ENCODE results near the gene GMFB. TPM values are rescaled to one million over a fixed set of nuclear protein-coding genes. Genes with fewer than 3 reads are reported as not detected.

The GMFB gene
- total RNA-seq, 2 donors from 2014 or later: 86.2 to 96.5 TPM

GRCh38 chr14:54440873-54441868, 47.6 kb downstream of the GMFB start, which contains the start of gene CNIH1:
Gene CNIH1, minus strand, starts transcription at chr14:54441374. Its CDS starts 47 bp downstream, at chr14:54441327.
- 3 to 25% methylated on average over 12 to 100 of the region's 100 CpGs for WGBS, 2 experiments (ENCODE audit: insufficient coverage in 1 of 2, insufficient read length in 1 of 2)
- Histone ChIP-seq H3K4me3 (ENCODE audit: low read length) (peak within 1 kb of the TSS; percentile 92), H3K36me3 (ENCODE audit: control insufficient read depth, insufficient read depth, low read length) (no peaks in the 10 kb centered on the region), H3K27me3 (ENCODE audit: control insufficient read depth, insufficient read depth, low read length, poor library complexity, severe bottlenecking) (no peaks in the 10 kb centered on the region), H3K27ac (ENCODE audit: low read depth, low read length) (peak within 1 kb of the TSS; percentile 98), H3K4me1 (ENCODE audit: control insufficient read depth, insufficient read depth, low read length) (no peaks in the 10 kb centered on the region), H3K9me3 (ENCODE audit: control insufficient read depth, low read length) (no peaks in the 10 kb centered on the region), H3K9ac (ENCODE audit: extremely low read depth, low read length, poor library complexity, severe bottlenecking) (peak within 1 kb of the TSS; percentile 59)
- peak; percentile 92 for TF ChIP-seq CTCF (conservative IDR thresholded peaks at IDR 0.05)
- Mint-ChIP-seq H3K4me1 (peaks cover 19% of the 10 kb centered on the region), H3K27me3 (ENCODE audit: insufficient read depth) (peaks cover 8% of the 10 kb centered on the region), H3K4me3 (peak within 1 kb of the TSS; percentile 86), H3K36me3 (ENCODE audit: low read depth) (peaks cover 6% of the 10 kb centered on the region), H3K9me3 (peaks cover 8% of the 10 kb centered on the region), H3K27ac (peak within 1 kb of the TSS; percentile 96)
- peak; percentile 97 for DNase-seq

GRCh38 chr14:54440476-54440872, 48.3 kb downstream of the GMFB start:
- Mint-ChIP-seq H3K27me3 (ENCODE audit: insufficient read depth) (peaks cover 8% of the 10 kb centered on the region), H3K27ac (peak overlapping the region; percentile 96), H3K36me3 (ENCODE audit: low read depth) (peaks cover 6% of the 10 kb centered on the region), H3K4me3 (peak overlapping the region; percentile 86), H3K9me3 (peaks cover 8% of the 10 kb centered on the region), H3K4me1 (peaks cover 25% of the 10 kb centered on the region)
- no peak for TF ChIP-seq CTCF (conservative IDR thresholded peaks at IDR 0.05)
- 0 to 8% methylated on average over 1 to 5 of the region's 5 CpGs for WGBS, 2 experiments (ENCODE audit: insufficient coverage in 1 of 2, insufficient read length in 1 of 2)
- no peaks in the 10 kb centered on the region for H3K9me3 ChIP-seq (ENCODE audit: control insufficient read depth, low read length)
- H3K36me3 ChIP-seq (ENCODE audit: control insufficient read depth, insufficient read depth, low read length): peaks cover 2% of the 10 kb centered on the region
- peak overlapping the region; percentile 59 for H3K9ac ChIP-seq (ENCODE audit: extremely low read depth, low read length, poor library complexity, severe bottlenecking)
- peak overlapping the region; percentile 92 for H3K4me3 ChIP-seq (ENCODE audit: low read length)
- H3K27ac ChIP-seq (ENCODE audit: low read depth, low read length): peak overlapping the region; percentile 98
- no peak for DNase-seq
- no peaks in the 10 kb centered on the region for H3K4me1 ChIP-seq (ENCODE audit: control insufficient read depth, insufficient read depth, low read length)
- no peaks in the 10 kb centered on the region for H3K27me3 ChIP-seq (ENCODE audit: control insufficient read depth, insufficient read depth, low read length, poor library complexity, severe bottlenecking)

GRCh38 chr14:54440037-54440436, 48.7 kb downstream of the GMFB start:
- peak overlapping the region; percentile 59 for H3K9ac ChIP-seq (ENCODE audit: extremely low read depth, low read length, poor library complexity, severe bottlenecking)
- 57 to 78% methylated on average over 4 to 7 of the region's 7 CpGs for WGBS, 2 experiments (ENCODE audit: insufficient coverage in 1 of 2, insufficient read length in 1 of 2)
- H3K9me3 ChIP-seq (ENCODE audit: control insufficient read depth, low read length): no peaks in the 10 kb centered on the region
- H3K4me1 ChIP-seq (ENCODE audit: control insufficient read depth, insufficient read depth, low read length): no peaks in the 10 kb centered on the region
- H3K36me3 ChIP-seq (ENCODE audit: control insufficient read depth, insufficient read depth, low read length): peaks cover 4% of the 10 kb centered on the region
- H3K4me3 ChIP-seq (ENCODE audit: low read length): peak overlapping the region; percentile 92
- TF ChIP-seq CTCF (conservative IDR thresholded peaks at IDR 0.05): no peak
- H3K4me1 Mint-ChIP-seq: peaks cover 28% of the 10 kb centered on the region
- H3K27me3 ChIP-seq (ENCODE audit: control insufficient read depth, insufficient read depth, low read length, poor library complexity, severe bottlenecking): no peaks in the 10 kb centered on the region
- peak overlapping the region; percentile 98 for H3K27ac ChIP-seq (ENCODE audit: low read depth, low read length)
- H3K36me3 Mint-ChIP-seq (ENCODE audit: low read depth): peaks cover 6% of the 10 kb centered on the region
- no peak for DNase-seq
- H3K27me3 Mint-ChIP-seq (ENCODE audit: insufficient read depth): peaks cover 7% of the 10 kb centered on the region
- peak overlapping the region; percentile 86 for H3K4me3 Mint-ChIP-seq
- peak overlapping the region; percentile 96 for H3K27ac Mint-ChIP-seq
- H3K9me3 Mint-ChIP-seq: peaks cover 8% of the 10 kb centered on the region

Data from endodermal cell (in vitro differentiated cells).